AG08395 (cell line): ENCODE results near the gene TNFAIP8L1.
A peak's percentile ranks its signal among the peaks of the same experiment; 100 is the strongest.

ENCODE experiments used
- DNase-seq: peaks from one replicate; pipeline ENCODE4 v3.0.0; 2012; ENCODE audit warnings: mixed read lengths, low spot score

The TNFAIP8L1 gene

GRCh38 chr19:4609878-4610511 lies 29.3 kb upstream of the TNFAIP8L1 start:
- no peak for DNase-seq

GRCh38 chr19:4613254-4613751 lies 26.0 kb upstream of the TNFAIP8L1 start:
- DNase-seq, result no peak

- DNase-seq, result no peak
Measured at GRCh38 chr19:4618019-4618418, 21.3 kb upstream of the TNFAIP8L1 start.

- no peak for DNase-seq
Measured at GRCh38 chr19:4619668-4620294, 19.5 kb upstream of the TNFAIP8L1 start.

- no peak for DNase-seq
Measured at GRCh38 chr19:4620675-4621074, 18.6 kb upstream of the TNFAIP8L1 start.

- no peak for DNase-seq
Measured at GRCh38 chr19:4622695-4623421, 16.5 kb upstream of the TNFAIP8L1 start.

GRCh38 chr19:4624301-4624700 lies 15.0 kb upstream of the TNFAIP8L1 start:
- DNase-seq, result no peak

- no peak for DNase-seq
Measured at GRCh38 chr19:4624733-4625362, 14.5 kb upstream of the TNFAIP8L1 start.

- peak; percentile 65 for DNase-seq
Measured at GRCh38 chr19:4633140-4633967, 6.0 kb upstream of the TNFAIP8L1 start.

GRCh38 chr19:4635754-4636116 lies 3.6 kb upstream of the TNFAIP8L1 start:
- DNase-seq, result no peak

- DNase-seq, result peak; percentile 76
Measured at GRCh38 chr19:4636151-4636717, 3.1 kb upstream of the TNFAIP8L1 start.

- no peak for DNase-seq
Measured at GRCh38 chr19:4636761-4637160, 2.6 kb upstream of the TNFAIP8L1 start.

GRCh38 chr19:4638317-4638716 lies 999 bp upstream of the TNFAIP8L1 start:
- DNase-seq, result no peak

GRCh38 chr19:4639531-4640246 lies 373 bp downstream of the TNFAIP8L1 start:
- DNase-seq, result no peak

GRCh38 chr19:4640247-4641000 lies 1.1 kb downstream of the TNFAIP8L1 start:
- DNase-seq, result no peak

- DNase-seq, result no peak
Measured at GRCh38 chr19:4641132-4641531, 1.8 kb downstream of the TNFAIP8L1 start.

- DNase-seq, result no peak
Measured at GRCh38 chr19:4642625-4643024, 3.3 kb downstream of the TNFAIP8L1 start.

GRCh38 chr19:4645718-4646117 lies 6.4 kb downstream of the TNFAIP8L1 start:
- DNase-seq, result no peak

- DNase-seq, result no peak
Measured at GRCh38 chr19:4647676-4648644, 8.6 kb downstream of the TNFAIP8L1 start.
